H1 (cell line): ENCODE results near the gene ADTRP. TPM values are rescaled to one million over a fixed set of nuclear protein-coding genes. Genes with fewer than 3 reads are reported as not detected.

ENCODE experiments used
- E2F6 ChIP-seq: IDR thresholded peaks from 2 replicates; pipeline ENCODE4 v1.6.1; 2012; ENCODE audit warnings: inconsistent platforms
- JUN ChIP-seq: IDR thresholded peaks from 2 replicates; pipeline ENCODE4 v1.6.1; 2011; ENCODE audit warnings: low read depth, mild to moderate bottlenecking, improper control_type of control experiment, low read length
- KDM5A ChIP-seq: fragments of 200-600 bp; IDR thresholded peaks from 2 replicates; pipeline ENCODE4 v1.7.1; 2012; ENCODE audit warnings: mild to moderate bottlenecking, low read length, inconsistent platforms, mixed read lengths
- NANOG ChIP-seq: IDR thresholded peaks from 2 replicates; pipeline ENCODE4 v1.6.1; 2011; ENCODE audit warnings: low read length, low read depth, mild to moderate bottlenecking, inconsistent platforms; ENCODE audit not compliant: insufficient read depth, poor library complexity, severe bottlenecking
- RAD21 ChIP-seq, 2 experiments: IDR thresholded peaks in 1 of 2; conservative IDR thresholded peaks in 1 of 2; 2 replicates each; pipeline ENCODE4 v1.6.1; 2011; ENCODE audit warnings: low read depth in 2 of 2, low read length in 2 of 2, improper control_type of control experiment in 1 of 2, inconsistent platforms in 1 of 2, mild to moderate bottlenecking in 1 of 2, moderate library complexity in 1 of 2
- TAF1 ChIP-seq: IDR thresholded peaks from 2 replicates; pipeline ENCODE4 v1.6.1; 2011; ENCODE audit warnings: mild to moderate bottlenecking, low read depth, low read length
- polyA plus RNA-seq, 7 experiments: library from polyadenylated mRNA; depleted of rRNA in 3 of 7; stranded (reverse) in 5 of 7; unstranded in 2 of 7; fragments of >200 nt in 5 of 7; fragments of 200-250 nt in 2 of 7; gene quantifications; 1 replicate in 5 of 7; 2 replicates in 1 of 7; 4 replicates in 1 of 7; pipeline versions ENCODE4 v1.2.1 to v1.2.3, GENCODE V29; 2011 to 2013; ENCODE audit warnings: missing spikeins in 2 of 7, mixed read lengths in 2 of 7
- total RNA-seq: library from RNA; stranded (reverse); fragmentation: NEBNext Ultra II Directional; extraction: Animal tissue kit (Norgen Biotek cat#: 25700); gene quantifications from 2 replicates; pipeline ENCODE4 v1.2.1, GENCODE V29; 2021

Gene ADTRP
- total and polyA plus RNA-seq, 2 of the 8 experiments (the other 6 are each of a cell fraction or from before 2014, with no cell fraction given), result 0.08 to 0.45 TPM

GRCh38 chr6:11808054-11808453 is 29.5 kb upstream of the ADTRP start (continued):
- TF ChIP-seq RAD21 (IDR thresholded peaks at IDR 0.05 in 1 of 2, conservative IDR thresholded peaks at IDR 0.05 in 1 of 2; ENCODE audit: low read depth in 2 of 2, low read length in 2 of 2) (no peak), NANOG (no peak), KDM5A (no peak), TAF1 (no peak), JUN (no peak), E2F6 (no peak)
